Measurements from ENCODE around the gene FOXN3. TPM values are rescaled to one million over a fixed set of nuclear protein-coding genes. Genes with fewer than 3 reads are reported as not detected.

The FOXN3 gene
- total RNA-seq, 1 experiment from 2014 or later, result 8.8 TPM

- no TSS peak for BruUV-seq (replicated peaks)
- ChIA-PET CTCF (no interaction called here), POLR2A (no interaction called here)
- TF ChIP-seq CTCF (IDR thresholded peaks at IDR 0.05) (no peak), REST (IDR thresholded peaks at IDR 0.05; ENCODE audit: insufficient read depth in 1 of 2, low read depth in 2 of 2, low read length in 1 of 2) (no peak), SIN3A (IDR thresholded peaks at IDR 0.05; ENCODE audit: borderline replicate concordance, insufficient read depth, low read depth, low read length) (no peak), POLR2AphosphoS5 (IDR thresholded peaks at IDR 0.05; ENCODE audit: low read depth, low read length) (no peak), TCF7L2 (IDR thresholded peaks at IDR 0.05; ENCODE audit: low read depth, low read length) (no peak)
- intact Hi-C loops (cut with micrococcal nuclease; ENCODE audit: unreplicated experiment), result no loop called here
- no peak for DNase-seq (ENCODE audit: low read depth, low spot score)
- H3K4me1 ChIP-seq (ENCODE audit: control insufficient read depth, insufficient read depth, low read length), result no peaks in the 10 kb centered on the region
- H3K9me3 ChIP-seq (ENCODE audit: control insufficient read depth, insufficient read depth, low read depth, low read length), result no peaks in the 10 kb centered on the region
- in situ Hi-C loops (cut with HindIII; ENCODE audit: low pct_unique_long_range_greater_than_20kb, low sequenced_read_pairs), result no loop called here
- H3K27me3 ChIP-seq (ENCODE audit: control insufficient read depth, insufficient read depth, low read length), result no peaks in the 10 kb centered on the region
- H3K27ac ChIP-seq (ENCODE audit: low read length), result no peak overlapping the region
- no peak overlapping the region for H3K4me3 ChIP-seq (ENCODE audit: low read depth in 2 of 2, low read length in 2 of 2)
- ATAC-seq, result no peak
- no peaks in the 10 kb centered on the region for H3K36me3 ChIP-seq (ENCODE audit: control insufficient read depth, insufficient read depth, low read length)
Observed at GRCh38 chr14:89166633-89167032, 250.4 kb downstream of the FOXN3 start.

GRCh38 chr14:89165189-89166181 lies 251.5 kb downstream of the FOXN3 start:
- H3K27ac ChIP-seq (ENCODE audit: low read length), result no peak overlapping the region
- intact Hi-C loops (cut with micrococcal nuclease; ENCODE audit: unreplicated experiment) (no loop called here), in situ Hi-C loops (cut with HindIII; ENCODE audit: low pct_unique_long_range_greater_than_20kb, low sequenced_read_pairs) (no loop called here)
- ChIA-PET CTCF (no interaction called here), POLR2A (no interaction called here)
- H3K9me3 ChIP-seq (ENCODE audit: control insufficient read depth, insufficient read depth, low read depth, low read length), result no peaks in the 10 kb centered on the region
- no peaks in the 10 kb centered on the region for H3K27me3 ChIP-seq (ENCODE audit: control insufficient read depth, insufficient read depth, low read length)
- no peak overlapping the region for H3K4me3 ChIP-seq (ENCODE audit: low read depth in 2 of 2, low read length in 2 of 2)
- TF ChIP-seq CTCF (IDR thresholded peaks at IDR 0.05) (no peak), REST (IDR thresholded peaks at IDR 0.05; ENCODE audit: insufficient read depth in 1 of 2, low read depth in 2 of 2, low read length in 1 of 2) (no peak), SIN3A (IDR thresholded peaks at IDR 0.05; ENCODE audit: borderline replicate concordance, insufficient read depth, low read depth, low read length) (no peak), POLR2AphosphoS5 (IDR thresholded peaks at IDR 0.05; ENCODE audit: low read depth, low read length) (no peak), TCF7L2 (IDR thresholded peaks at IDR 0.05; ENCODE audit: low read depth, low read length) (no peak)
- no TSS peak for BruUV-seq (replicated peaks)
- ATAC-seq, result no peak
- no peaks in the 10 kb centered on the region for H3K4me1 ChIP-seq (ENCODE audit: control insufficient read depth, insufficient read depth, low read length)
- DNase-seq (ENCODE audit: low read depth, low spot score), result no peak
- no peaks in the 10 kb centered on the region for H3K36me3 ChIP-seq (ENCODE audit: control insufficient read depth, insufficient read depth, low read length)
